HG03066 (cell line): ENCODE results near the gene HHIPL1.

Experiments
- ATAC-seq: cut with Tn5 transposase; IDR thresholded peaks from one replicate; pipeline ENCODE4 v1.9.1; 2021; ENCODE audit warnings: low read depth; ENCODE audit not compliant: unreplicated experiment

Gene HHIPL1

DNA sequence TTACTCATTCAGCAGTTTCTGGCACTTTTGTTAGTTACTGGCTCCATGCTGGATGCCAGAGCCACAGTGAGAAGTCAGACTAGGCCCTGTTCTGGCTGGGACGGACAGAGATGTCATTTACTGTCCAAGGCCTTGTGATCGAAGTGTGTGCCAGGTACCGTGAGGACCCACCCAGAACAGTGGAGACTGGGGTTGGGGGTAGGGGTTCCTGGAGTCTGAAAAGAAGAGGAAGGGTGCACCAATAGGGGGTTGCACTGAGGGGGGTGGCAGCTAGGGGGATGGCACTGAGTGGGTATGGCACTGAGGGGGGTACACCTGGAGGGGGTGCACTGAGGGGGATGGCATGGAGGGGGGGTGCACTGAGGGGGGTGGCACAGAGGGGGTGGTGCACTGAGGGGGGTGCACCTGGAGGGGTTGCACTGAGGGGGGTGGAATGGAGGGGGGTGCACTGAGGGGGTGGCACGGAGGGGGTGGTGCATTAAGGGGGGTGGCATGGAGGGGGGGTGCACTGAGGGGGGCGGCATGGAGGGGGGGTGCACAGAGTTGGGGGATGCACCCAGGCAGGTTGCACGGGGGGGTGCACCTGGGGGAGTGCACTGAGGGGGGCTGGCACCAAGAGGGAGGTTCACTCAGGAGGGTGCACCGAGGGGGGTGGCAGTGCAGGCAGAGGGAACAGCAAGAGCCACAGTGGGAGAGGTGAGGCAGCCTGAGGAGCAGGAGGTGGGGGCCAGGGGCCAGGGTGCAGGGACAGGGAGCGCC is 28.6 kb downstream of the HHIPL1 start:
- ATAC-seq, result no peak

DNA sequence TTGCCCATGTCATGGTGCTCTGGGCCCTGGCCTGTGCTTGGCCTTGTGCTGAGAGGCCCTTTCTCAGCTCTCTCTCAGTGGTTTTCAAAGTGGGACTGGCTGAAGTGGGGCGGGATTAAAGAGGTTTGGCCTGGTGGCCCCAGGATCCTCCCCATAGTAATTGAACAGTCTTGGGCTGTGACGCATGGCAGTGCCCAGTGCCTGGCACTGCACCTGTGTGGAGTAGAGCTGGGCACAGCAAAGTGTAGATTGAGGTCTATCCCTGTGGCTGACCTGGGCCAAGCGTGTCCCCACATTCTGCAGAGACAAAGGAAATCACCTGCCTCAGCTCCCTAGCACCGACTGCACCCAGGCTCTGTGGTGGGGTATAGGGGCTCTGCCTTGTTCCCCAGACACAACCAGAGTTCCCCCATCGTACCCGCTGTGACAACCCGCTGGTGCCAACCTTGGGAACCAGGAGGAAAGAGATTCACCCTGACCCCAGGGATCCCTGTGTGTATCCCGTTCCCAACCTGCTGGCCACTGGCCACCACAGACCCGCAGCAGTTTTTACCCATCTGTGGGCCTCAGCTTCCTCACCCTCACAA is 29.2 kb downstream of the HHIPL1 start:
- ATAC-seq, result no peak

DNA sequence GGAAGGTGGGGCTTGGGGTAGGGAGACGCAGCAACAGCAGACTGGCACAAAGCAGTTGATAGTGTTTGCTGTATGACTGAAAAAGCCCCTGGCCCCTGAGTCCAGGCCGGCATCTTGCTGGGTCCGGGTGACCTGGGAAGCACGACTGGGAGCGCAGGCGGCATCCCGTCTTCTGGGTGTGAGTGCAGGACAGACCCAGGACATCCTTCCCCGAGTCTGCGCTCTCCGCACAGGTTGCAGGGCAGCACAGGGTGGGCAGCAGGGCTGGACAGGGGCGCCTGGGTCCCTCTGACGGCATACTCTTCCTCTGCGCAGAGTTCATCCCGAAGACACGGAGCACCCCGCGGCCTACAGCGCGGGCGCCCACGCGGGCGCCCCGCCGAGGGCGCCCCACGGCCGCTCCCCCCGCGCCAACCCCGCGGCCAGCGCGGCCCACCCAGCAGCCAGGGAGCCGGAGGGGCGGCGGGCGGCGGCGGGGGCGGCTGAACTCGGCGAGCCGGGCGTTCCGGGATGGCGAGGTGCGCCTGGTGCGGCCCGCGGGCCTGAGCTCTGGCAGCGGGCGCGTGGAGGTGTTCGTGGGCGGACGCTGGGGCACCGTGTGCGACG is 29.9 kb downstream of the HHIPL1 start:
- no peak for ATAC-seq

DNA sequence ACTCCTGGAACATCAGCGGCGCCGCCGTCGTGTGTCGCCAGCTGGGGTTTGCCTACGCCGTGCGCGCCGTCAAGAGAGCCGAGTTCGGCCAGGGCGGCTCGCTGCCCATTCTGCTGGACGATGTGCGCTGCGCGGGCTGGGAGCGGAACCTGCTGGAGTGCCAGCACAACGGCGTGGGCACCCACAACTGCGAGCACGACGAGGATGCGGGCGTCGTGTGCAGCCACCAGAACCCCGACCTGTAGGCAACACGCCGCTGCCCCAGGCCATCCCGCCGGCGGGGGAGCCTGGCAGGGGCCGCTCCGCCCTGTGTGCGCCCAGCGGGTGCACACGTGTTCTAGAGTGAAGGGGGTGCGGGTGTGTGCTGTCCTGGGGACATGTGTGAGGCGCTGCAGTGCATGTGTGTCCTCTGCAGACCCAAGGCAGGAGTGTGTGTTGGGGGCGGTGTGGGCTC is 30.5 kb downstream of the HHIPL1 start:
- no peak for ATAC-seq

DNA sequence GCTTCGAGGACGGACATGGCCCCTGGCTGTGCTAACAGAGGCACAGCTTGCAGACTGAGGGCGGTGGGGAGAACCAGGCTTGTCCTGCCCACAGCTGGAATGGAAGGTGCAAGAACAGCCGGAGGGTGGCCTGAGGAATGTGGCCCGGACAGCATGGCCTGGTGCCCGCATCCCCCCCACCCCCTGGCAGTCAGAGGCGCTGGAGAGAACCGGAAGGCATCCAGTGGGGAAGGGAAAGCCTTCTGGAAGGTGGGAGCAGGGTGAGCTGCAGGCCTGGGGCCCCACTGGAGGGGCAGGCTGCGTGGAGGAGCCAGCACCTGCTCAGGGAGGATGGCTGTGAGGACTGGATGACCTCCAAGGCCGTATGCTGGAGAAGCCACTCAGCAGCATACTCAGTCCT is 31.0 kb downstream of the HHIPL1 start:
- ATAC-seq, result no peak

DNA sequence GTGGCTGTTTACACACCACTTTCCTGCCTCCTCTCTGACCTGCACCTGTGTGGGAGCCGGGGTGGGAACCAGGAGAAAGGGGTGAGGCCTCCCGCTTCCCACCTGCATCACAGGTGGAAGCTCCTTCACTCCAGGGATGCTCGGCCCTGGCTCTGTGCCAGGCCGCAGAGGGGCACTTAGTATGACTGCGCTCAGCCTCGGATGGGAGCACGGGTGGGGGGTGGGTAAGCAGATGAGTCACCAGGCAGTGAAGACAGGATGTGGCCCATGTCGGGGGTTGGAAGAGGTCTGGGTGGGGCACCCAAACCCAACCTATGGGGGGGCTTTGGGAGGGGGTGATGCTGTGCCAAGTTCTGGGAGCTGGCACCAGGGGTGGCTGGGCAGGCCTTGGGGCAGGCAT is 31.7 kb downstream of the HHIPL1 start:
- ATAC-seq, result no peak

DNA sequence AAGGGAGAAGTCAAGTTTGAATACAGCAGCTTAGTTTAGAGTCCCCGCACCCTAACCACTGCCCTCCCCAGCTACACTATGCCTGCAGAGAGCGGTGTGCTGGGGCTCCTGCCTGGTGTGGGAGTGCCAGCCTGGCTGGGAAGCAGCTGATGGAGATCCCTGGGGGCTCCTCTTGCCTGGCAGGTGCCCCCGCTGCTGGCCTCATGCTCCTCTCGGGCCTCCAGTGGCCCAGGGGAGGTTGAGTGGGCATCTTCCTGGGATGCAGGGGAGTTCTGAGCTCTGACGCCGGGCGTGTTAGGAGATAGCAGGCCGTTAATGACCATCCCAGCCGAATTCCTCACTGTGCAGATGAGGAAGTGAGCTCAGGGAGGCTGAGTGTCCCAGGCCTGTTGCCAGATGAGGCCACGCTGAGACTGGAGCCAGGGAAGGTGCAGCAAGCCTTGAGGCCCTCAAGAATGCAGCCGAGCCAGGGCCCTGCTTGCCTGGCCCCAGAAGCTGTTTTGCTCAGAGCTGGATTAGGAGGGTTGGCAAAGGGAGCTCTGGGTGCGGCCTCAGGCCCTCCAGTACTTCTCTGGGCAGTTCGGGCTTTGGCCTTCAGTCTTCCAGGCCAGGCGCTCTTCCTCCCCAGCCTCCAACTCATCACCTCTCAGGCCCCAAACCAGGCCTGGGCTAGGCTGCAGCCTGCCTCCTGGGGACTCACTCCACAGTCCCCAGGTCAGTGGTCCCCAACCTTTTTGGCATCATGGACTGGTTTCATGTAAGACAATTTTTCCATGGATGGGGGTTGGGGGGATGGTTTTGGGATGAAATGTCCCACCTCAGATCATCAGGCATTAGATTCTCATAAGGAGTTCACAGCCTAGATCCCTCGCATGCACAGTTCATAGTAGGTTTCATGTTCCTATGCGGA is 32.6 kb downstream of the HHIPL1 start:
- ATAC-seq, result no peak

DNA sequence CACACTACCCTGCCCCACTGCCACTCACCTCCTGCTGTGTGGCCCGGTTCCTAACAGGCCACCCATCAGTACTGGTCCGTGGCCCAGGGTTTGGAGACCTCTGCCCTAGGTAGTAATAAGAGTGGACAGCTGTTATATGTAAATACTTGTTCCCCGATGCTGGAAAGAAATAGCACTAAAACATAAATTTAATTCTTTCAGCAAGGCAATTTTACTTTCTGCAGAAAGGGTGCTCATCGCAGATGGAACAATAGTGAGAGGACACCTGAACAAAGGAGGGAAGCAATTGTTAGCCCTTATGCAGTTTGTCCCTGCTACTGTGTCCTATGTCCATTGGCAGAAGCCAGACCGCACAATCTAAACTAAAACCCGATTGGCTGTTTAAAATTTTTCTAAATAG is 33.3 kb downstream of the HHIPL1 start:
- ATAC-seq, result no peak

DNA sequence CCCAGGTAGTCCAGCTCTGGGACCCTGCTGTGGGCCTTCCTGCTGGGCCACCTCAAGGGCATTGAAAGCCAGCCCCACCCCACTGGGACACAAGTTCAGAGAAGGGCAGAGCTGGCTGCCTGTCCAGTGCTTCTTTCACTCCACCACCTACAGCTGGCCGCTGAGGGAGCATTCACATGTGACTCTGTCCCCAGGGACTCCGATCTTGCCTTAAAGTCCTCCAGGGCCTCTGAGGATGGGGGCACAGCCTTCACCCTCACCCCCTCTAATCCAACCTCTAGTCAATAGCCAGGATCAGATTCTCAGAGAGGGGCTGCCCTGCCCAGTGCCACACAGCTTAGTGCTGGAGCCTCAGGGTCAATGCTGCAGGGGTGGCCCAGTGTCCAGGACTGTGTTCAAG is 34.2 kb downstream of the HHIPL1 start:
- ATAC-seq, result no peak

DNA sequence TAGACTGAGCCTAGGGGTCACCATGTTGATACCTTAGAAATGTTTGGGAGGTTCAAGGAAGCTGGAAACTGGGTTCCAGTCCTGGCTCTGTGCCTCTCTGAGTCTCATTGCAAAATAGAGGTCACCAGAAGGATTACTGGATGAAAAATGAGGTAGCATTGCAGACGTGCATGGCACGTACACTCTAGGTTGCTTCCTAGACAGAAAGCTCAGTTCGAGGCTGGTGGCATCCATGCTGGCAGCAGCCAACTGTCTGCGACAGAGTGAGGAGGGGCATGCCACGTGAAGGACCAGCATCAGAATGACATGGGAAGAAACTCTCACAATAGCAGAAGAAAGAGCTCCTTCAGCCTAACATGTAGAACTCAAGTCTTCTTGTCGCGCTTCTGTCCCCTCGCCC is 34.6 kb downstream of the HHIPL1 start:
- no peak for ATAC-seq

DNA sequence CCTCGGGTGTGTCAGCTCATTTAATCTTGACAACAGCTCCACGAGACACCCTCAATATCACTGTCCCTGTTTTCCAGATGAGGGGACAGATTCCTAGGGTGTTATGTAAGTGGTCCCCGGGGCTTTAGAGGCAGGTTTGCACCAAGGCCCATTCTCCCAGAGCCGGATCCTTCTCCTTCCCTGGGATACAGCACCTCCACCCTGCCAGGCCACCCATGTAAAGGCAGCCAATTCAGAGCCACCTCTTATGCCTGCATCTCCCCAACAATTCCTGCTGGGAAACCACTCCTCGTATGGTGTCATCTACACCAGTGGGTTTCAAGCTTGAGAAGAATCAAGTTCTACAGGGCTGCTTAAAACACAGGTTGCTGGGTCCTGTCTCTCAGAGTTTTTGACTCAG is 35.1 kb downstream of the HHIPL1 start:
- no peak for ATAC-seq

DNA sequence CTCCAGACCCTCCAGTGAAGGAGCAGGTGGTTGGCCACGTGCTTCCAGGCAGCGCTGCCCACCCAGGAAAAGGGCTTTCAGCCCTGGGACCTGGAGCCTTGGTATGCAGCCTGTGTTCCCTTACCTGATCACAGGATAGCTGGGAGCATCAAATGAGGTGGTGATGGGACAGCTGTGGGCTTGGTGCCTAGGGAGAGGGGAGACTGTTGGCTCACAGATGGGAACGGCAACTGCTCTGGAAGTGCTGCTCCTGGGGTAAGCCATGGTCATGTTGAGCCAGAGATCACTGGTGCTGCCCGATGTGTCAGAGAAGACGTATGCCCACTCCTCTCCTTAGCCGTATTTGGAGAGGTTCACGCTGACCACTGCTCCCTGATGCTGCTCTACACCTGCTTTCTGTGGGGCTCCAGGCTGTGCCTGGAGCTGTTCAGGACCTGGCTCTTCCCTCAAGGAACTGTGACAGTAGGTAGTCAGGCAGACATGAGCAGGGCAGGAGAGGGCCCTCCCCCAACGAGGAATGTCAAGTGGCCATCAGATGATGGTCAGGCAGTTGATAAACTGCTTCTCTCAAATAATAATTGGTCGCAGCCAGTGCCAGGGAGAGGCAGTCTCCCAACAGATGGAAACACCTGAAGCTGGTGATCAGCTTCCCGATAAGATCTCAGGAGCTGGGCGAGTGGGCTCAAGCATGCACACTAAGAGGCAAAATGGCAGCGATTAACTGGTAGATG is 36.3 kb downstream of the HHIPL1 start:
- ATAC-seq, result no peak

DNA sequence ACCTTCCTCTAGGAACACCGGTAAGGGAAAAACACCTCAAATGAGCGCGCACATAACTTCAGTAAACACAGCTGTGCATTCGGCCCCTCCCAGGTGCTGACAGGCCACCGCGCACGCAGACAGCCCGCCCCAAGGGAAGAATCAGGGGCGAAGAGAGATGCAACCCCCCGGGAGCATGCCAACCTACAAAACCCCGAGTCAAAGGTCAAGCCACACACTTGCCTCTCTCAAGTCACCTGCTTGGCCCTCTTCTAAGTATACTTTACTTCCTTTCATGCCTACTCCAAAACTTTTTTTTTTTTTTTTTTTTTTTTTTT is 36.9 kb downstream of the HHIPL1 start:
- no peak for ATAC-seq

DNA sequence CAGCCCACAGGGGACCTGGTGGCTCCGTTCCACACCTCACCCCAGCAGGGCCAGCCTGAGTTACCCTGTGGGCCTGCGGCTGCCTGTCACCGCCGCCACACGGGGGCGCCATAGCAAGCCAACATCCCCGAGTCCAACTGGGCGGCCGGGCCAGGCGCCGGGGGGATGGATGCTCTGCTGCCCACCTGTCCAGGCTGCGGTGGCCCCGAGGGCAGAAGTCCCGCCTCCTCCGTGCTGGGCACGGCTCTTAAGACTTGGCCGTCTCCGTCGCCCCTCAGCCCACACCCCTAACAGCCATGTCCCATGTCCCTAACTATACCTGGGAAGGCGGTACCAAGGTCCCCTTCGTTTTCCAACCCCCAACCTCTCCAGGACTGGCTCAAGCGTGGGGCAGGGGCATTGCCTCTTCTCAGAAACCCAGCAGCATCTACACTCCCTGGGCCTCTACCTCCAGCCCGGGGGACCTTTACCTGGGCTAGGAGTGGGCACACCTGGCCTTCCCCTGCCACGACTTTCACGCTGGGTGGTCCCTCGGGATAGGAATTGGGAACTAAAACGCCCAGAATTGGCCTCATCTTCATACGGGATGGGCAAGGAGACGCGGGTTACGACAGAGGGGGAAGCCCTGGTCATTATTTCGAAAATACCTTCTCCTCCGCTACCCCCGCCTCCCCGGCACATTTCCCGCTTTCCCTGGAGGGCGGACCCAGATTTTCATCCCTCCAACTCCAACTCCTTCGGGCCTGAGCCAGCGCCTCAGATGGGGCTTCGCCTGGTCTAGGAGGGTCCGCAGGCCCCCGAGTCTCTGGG is 38.1 kb downstream of the HHIPL1 start:
- peak; percentile 35 for ATAC-seq

DNA sequence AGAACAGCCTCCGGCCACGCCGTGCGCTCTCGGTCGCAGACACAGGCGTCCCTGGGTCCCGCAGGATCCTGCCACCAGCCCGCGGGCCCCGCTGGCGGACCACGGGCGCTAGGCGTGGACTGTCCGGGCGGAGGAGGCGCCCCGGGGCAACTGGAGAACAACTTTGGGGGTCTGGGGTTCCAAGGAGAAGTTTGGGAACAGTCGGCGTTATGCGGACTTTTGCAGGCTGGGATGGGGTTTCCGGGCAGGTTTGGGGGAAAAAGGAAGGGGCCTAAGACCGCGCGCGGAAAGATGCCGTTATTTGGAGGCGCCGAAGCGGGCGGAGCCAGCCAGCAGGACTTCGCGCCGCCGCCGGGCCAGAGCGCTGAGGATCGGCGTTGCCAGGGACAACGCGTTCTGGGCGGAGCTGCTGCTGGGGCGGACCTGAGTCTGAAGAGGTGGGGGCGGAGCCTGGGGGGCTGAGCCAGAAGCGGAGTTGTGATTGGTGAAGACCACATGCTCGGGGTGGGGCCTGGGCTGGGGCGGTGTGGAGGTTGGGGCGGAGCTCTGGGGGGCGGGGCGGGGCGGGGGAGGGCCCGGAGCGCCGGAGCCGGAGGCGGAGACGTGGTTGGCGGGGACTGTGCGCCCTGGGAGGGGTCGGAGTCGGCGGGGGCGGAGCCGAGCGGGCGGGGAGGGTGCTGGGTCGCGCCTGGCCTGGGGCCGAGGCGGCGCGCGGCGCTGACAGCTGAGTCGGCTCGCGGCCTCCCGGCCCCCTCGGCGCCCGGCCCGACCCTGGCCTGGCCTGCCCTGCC is 38.9 kb downstream of the HHIPL1 start, which contains the start of gene CYP46A1:
Gene CYP46A1, plus strand, starts transcription at position 680 of the 791 bp plus-strand sequence. CDS start 120 bp downstream, outside the sequence.
- ATAC-seq, result peak; percentile 93

DNA sequence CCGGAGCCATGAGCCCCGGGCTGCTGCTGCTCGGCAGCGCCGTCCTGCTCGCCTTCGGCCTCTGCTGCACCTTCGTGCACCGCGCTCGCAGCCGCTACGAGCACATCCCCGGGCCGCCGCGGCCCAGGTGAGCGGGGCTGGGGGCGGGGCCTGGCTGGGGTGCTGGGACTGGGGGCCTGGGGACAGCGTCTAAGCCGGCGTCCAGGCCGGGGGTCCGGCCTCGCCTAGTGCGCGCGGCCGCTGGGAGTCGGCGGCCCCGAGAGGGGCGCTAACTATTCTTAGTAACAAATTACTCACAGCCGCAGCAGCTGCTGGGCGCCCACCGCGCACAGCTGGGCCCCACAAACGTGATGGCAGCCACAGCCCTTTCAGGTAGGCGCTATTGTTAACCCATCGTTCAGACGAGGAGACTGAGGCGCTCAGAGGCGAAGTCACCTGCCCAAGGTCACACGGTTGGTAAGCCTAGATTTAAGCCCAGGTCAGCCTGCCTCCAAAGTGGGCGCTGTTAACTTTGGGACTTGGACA is 39.5 kb downstream of the HHIPL1 start:
- ATAC-seq, result peak; percentile 26

DNA sequence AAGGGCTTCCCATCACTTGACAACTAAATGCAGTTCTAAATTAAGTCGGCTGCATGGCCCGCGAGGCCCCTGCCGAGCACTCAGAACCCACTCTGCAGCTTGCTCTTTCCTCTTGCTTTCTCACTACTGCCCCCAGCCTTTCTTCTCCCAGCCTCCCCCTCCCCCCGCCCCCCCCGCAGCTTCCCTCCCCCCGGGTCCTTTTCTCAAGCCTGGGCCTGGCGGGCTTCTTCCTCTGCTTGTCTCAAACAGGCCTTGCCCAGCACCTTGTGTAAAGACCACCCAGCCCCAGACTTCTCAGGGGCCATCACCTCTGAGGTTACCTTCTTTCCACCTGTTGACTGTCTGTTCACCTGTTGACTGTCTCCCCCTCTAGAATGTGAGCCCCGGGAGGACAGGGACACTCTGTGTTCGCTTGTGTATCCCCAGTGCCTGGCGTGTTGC is 40.2 kb downstream of the HHIPL1 start:
- ATAC-seq, result no peak

DNA sequence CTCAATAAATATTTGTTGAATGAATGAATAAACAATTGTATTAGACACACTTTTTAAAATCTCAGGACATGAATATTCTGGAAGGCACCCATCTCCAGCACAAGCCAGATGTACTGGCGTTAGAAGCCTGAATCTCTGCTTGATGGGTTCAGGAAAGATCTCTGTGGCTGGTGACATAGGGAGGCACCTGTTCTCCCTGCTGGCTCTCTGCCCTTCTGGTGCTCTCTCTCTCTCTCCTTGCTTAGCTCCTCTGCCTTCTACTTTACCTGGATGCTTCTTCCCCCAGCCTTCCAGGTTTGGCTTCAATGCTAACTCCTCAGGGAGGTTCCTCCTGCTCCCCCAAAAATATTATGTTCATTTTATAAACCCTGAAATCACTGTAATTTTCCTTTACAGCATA is 40.7 kb downstream of the HHIPL1 start:
- ATAC-seq, result no peak
